Lower leg skin (tissue), 3 donors: ENCODE data around the gene N4BP2L1.

Experiments used
- POLR2A ChIP-seq, 2 donors: fragments of 450-650 bp; IDR thresholded peaks; one replicate each; pipeline ENCODE4 v1.6.1; 2016 to 2017; ENCODE audit warnings: antibody characterized with exemption in 2 of 2, mild to moderate bottlenecking in 1 of 2, moderate library complexity in 1 of 2
- TF ChIP-seq, protein P1 (sequence below), 3 donors: fragments of 450-650 bp; IDR thresholded peaks; one replicate each; pipeline ENCODE4 v1.5.1; 2016; ENCODE audit warnings: antibody characterized with exemption in 3 of 3, mild to moderate bottlenecking in 3 of 3, moderate library complexity in 2 of 3

DNA sequence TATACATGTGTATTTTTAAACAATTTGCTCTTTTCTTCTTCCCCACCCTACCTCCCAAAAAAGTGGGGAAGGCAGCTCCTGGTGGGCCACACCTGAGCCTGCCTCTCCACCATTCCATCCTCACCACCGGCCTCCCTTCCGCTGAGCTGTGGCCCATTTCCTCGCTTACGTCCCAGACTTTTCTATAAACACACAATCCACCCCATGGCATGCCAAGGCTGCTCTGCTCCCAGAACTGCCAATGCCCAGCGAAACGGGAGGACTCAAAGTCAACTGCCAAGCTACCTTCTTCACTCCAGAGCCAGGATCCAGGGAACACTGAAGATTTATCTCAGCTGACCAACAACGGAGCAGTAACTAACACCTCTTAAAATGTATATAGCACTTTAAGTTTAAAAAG is 2.8 kb downstream of the N4BP2L1 start:
- TF ChIP-seq, protein P1, sequence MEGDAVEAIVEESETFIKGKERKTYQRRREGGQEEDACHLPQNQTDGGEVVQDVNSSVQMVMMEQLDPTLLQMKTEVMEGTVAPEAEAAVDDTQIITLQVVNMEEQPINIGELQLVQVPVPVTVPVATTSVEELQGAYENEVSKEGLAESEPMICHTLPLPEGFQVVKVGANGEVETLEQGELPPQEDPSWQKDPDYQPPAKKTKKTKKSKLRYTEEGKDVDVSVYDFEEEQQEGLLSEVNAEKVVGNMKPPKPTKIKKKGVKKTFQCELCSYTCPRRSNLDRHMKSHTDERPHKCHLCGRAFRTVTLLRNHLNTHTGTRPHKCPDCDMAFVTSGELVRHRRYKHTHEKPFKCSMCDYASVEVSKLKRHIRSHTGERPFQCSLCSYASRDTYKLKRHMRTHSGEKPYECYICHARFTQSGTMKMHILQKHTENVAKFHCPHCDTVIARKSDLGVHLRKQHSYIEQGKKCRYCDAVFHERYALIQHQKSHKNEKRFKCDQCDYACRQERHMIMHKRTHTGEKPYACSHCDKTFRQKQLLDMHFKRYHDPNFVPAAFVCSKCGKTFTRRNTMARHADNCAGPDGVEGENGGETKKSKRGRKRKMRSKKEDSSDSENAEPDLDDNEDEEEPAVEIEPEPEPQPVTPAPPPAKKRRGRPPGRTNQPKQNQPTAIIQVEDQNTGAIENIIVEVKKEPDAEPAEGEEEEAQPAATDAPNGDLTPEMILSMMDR (IDR thresholded peaks at IDR 0.05): no peak
- TF ChIP-seq POLR2A (IDR thresholded peaks at IDR 0.05): no peak
